A549 (cell line): ENCODE measurements around the gene TAOK3.

Source experiments
- CTCF ChIP-seq: fragments of >200 bp; sonication (Bioruptor Twin); formaldehyde crosslinking; IDR thresholded peaks from 3 replicates; pipeline ENCODE4 v1.5.1; 2016
- EP300 ChIP-seq, 2 experiments: fragments of >200 bp; sonication (Bioruptor Twin); formaldehyde crosslinking; IDR thresholded peaks; 2 replicates in 1 of 2; 3 replicates in 1 of 2; pipeline ENCODE4 v1.6.1; 2016 to 2017
- HOXA7 ChIP-seq: fragments of 250-450 bp; sonication (Bioruptor Pico); IDR thresholded peaks from 2 replicates; pipeline ENCODE4 v1.5.0; 2020; ENCODE audit warnings: mild to moderate bottlenecking, moderate library complexity
- JUNB ChIP-seq: fragments of >200 bp; sonication (Bioruptor Twin); formaldehyde crosslinking; IDR thresholded peaks from 2 replicates; pipeline ENCODE4 v1.6.1; 2016
- MAFK ChIP-seq: fragments of 450-650 bp; IDR thresholded peaks from 2 replicates; pipeline ENCODE4 v1.6.1; 2014; ENCODE audit not compliant: partially characterized antibody
- MAZ ChIP-seq: fragments of 150-350 bp; IDR thresholded peaks from 2 replicates; pipeline ENCODE4 v1.6.1; 2014; ENCODE audit warnings: antibody characterized with exemption, low read depth, low read length, borderline replicate concordance
- MYC ChIP-seq: IDR thresholded peaks from 2 replicates; pipeline ENCODE4 v1.6.1; 2012; ENCODE audit warnings: mild to moderate bottlenecking, inconsistent platforms, low read length, improper control_type of control experiment, borderline replicate concordance
- POLR2A ChIP-seq: IDR thresholded peaks from 2 replicates; pipeline ENCODE4 v1.6.1; 2012; ENCODE audit warnings: mild to moderate bottlenecking, low read length
- ZSCAN20 ChIP-seq: fragments of 250-450 bp; sonication (Bioruptor Pico); IDR thresholded peaks from 2 replicates; pipeline ENCODE4 v1.8.0; 2022; ENCODE audit warnings: mild to moderate bottlenecking, moderate library complexity

- TF ChIP-seq EP300 (IDR thresholded peaks at IDR 0.05): no peak
- TF ChIP-seq MYC: no peak
- TF ChIP-seq CTCF: no peak
- TF ChIP-seq POLR2A: no peak
- TF ChIP-seq HOXA7 (CRISPR knock-in tag): no peak
- TF ChIP-seq ZSCAN20: no peak
- TF ChIP-seq MAZ: no peak
- TF ChIP-seq JUNB: no peak
- no peak for TF ChIP-seq MAFK
Observed at GRCh38 chr12:118282767-118283166, 89.9 kb downstream of the TAOK3 start.
